Measurements from ENCODE around the gene CGB1. TPM values are rescaled to one million over a fixed set of nuclear protein-coding genes. Genes with fewer than 3 reads are reported as not detected.

CGB1 gene
- total and polyA plus RNA-seq, 9 of the 15 experiments (the other 6 are each of a cell fraction or from before 2014, with no cell fraction given): not detected

GRCh38 chr19:49017666-49018351 is 18.9 kb downstream of the CGB1 start (continued):
- TF ChIP-seq TFAP4 (CRISPR knock-in tag; IDR thresholded peaks at IDR 0.05; ENCODE audit: borderline replicate concordance) (peak; percentile 54), NCOR1 (IDR thresholded peaks at IDR 0.05) (peak; percentile 13; the same call in 1 of the 2 replicates), TEAD1 (CRISPR knock-in tag; IDR thresholded peaks at IDR 0.05) (peak in 1 of 2 experiments; percentile 73; a peak in 1 of 4 replicates), ZKSCAN8 (CRISPR knock-in tag; IDR thresholded peaks at IDR 0.05) (no peak), ZNF707 (CRISPR knock-in tag; conservative IDR thresholded peaks at IDR 0.05) (no peak), CXXC5 (CRISPR knock-in tag; IDR thresholded peaks at IDR 0.05) (peak; percentile 51), ARID4B (CRISPR knock-in tag; IDR thresholded peaks at IDR 0.05) (0 out of 2 replicates have a peak, but pooled peaks have one; percentile 19), DEAF1 (CRISPR knock-in tag; IDR thresholded peaks at IDR 0.05) (no peak), ZBTB43 (CRISPR knock-in tag; IDR thresholded peaks at IDR 0.05) (no peak), ZBTB7A (IDR thresholded peaks at IDR 0.05; ENCODE audit: borderline replicate concordance, control insufficient read depth, low read depth, low read length) (peak; percentile 71; the same call in 1 of the 2 replicates), TARDBP (IDR thresholded peaks at IDR 0.05) (no peak), TRIM25 (IDR thresholded peaks at IDR 0.05; ENCODE audit: borderline replicate concordance) (no peak), ZNF695 (CRISPR knock-in tag; IDR thresholded peaks at IDR 0.05) (0 out of 2 replicates have a peak, but pooled peaks have one; percentile 48), MED1 (CRISPR knock-in tag; IDR thresholded peaks at IDR 0.05; ENCODE audit: borderline replicate concordance) (0 out of 2 replicates have a peak, but pooled peaks have one; percentile 25)

All from K562 (cell line).